ENCODE measurements around the gene DENND2D.

GRCh38 chr1:111195002-111195684 is 5.3 kb downstream of the DENND2D start:
- TF ChIP-seq CTCF (IDR thresholded peaks at IDR 0.05; ENCODE audit: insufficient read depth, low read length, poor library complexity, severe bottlenecking) (no peak), EZH2phosphoT487 (conservative IDR thresholded peaks at IDR 0.05; ENCODE audit: low read length) (no peak)
